HEK293 (cell line): ENCODE results near the gene MARCKSL1.

Experiments used
- CTCF ChIA-PET: fragments of 350-600 bp; formaldehyde crosslinking; extraction: SDS; loops from one replicate; lab custom pipeline; 2021; ENCODE audit warnings: antibody characterized with exemption; lab: Yijun Ruan, JAX
- POLR2A ChIA-PET: fragments of 300-600 bp; formaldehyde crosslinking; extraction: SDS; loops from one replicate; lab custom pipeline; 2020; ENCODE audit warnings: antibody characterized with exemption, inconsistent platforms; lab: Yijun Ruan, JAX
- H3K27ac ChIP-seq: fragments of 200-500 bp; sonication (Bioruptor generic); 2 replicates; pipeline ENCODE4 v1.5.1; 2014; ENCODE audit warnings: low read depth, low read length, control low read depth, inconsistent platforms; ENCODE audit errors: extremely low read depth
- H3K36me3 ChIP-seq, 2 experiments: fragments of 200-500 bp in 1 of 2; sonication (Bioruptor generic) in 1 of 2; 1 replicate in 1 of 2; 2 replicates in 1 of 2; pipeline ENCODE4 v1.5.1; 2014 to 2017; ENCODE audit warnings: inconsistent platforms in 2 of 2, low read length in 2 of 2; ENCODE audit not compliant: control insufficient read depth in 2 of 2, insufficient read depth in 1 of 2
- H3K4me1 ChIP-seq: fragments of 200-500 bp; sonication (Bioruptor generic); 2 replicates; pipeline ENCODE4 v1.5.1; 2014; ENCODE audit warnings: mild to moderate bottlenecking, low read length, inconsistent platforms; ENCODE audit not compliant: control insufficient read depth, insufficient read depth
- H3K4me3 ChIP-seq: 2 replicates; pipeline ENCODE4 v1.5.1; 2011; ENCODE audit warnings: low read depth, mild to moderate bottlenecking, control low read depth, low read length, moderate library complexity
- H3K9me3 ChIP-seq: fragments of 200-500 bp; sonication (Bioruptor generic); 2 replicates; pipeline ENCODE4 v1.5.1; 2014; ENCODE audit warnings: low read depth, low read length, inconsistent platforms; ENCODE audit not compliant: control insufficient read depth, insufficient read depth
- AEBP2 ChIP-seq: fragments of 450-650 bp; formaldehyde crosslinking; IDR thresholded peaks from 2 replicates; pipeline ENCODE4 v1.5.1; 2016; ENCODE audit warnings: missing biosample characterization, missing genetic modification characterization, borderline replicate concordance
- CTCF ChIP-seq: fragments of 450-650 bp; formaldehyde crosslinking; IDR thresholded peaks from 2 replicates; pipeline ENCODE4 v1.5.1; 2016; ENCODE audit warnings: missing biosample characterization, missing genetic modification characterization
- HOXC10 ChIP-seq: sonication (generic); formaldehyde crosslinking; IDR thresholded peaks from 2 replicates; pipeline ENCODE4 v1.8.1; 2023; ENCODE audit warnings: mild to moderate bottlenecking, missing genetic modification reagents
- MEIS1 ChIP-seq: sonication (generic); formaldehyde crosslinking; IDR thresholded peaks from 2 replicates; pipeline ENCODE4 v1.8.1; 2022; ENCODE audit warnings: missing genetic modification reagents, mild to moderate bottlenecking, borderline replicate concordance
- OSR2 ChIP-seq: fragments of 450-650 bp; formaldehyde crosslinking; IDR thresholded peaks from 2 replicates; pipeline ENCODE4 v1.5.1; 2016; ENCODE audit warnings: missing biosample characterization, missing genetic modification characterization
- SCRT2 ChIP-seq: fragments of 450-650 bp; formaldehyde crosslinking; IDR thresholded peaks from 2 replicates; pipeline ENCODE4 v1.5.1; 2016; ENCODE audit warnings: missing biosample characterization, missing genetic modification characterization
- YY1 ChIP-seq: fragments of 450-650 bp; formaldehyde crosslinking; IDR thresholded peaks from 2 replicates; pipeline ENCODE4 v1.5.1; 2018; ENCODE audit warnings: missing biosample characterization, missing genetic modification characterization
- ZFHX2 ChIP-seq: fragments of 450-650 bp; formaldehyde crosslinking; conservative IDR thresholded peaks from 2 replicates; pipeline ENCODE4 v1.5.1; 2016; ENCODE audit warnings: missing biosample characterization, missing genetic modification characterization
- ZNF10 ChIP-seq: fragments of 450-650 bp; formaldehyde crosslinking; IDR thresholded peaks from 2 replicates; pipeline ENCODE4 v1.5.1; 2017; ENCODE audit warnings: missing biosample characterization, missing genetic modification characterization
- ZNF112 ChIP-seq: fragments of 450-650 bp; formaldehyde crosslinking; IDR thresholded peaks from 2 replicates; pipeline ENCODE4 v1.5.0; 2017; ENCODE audit warnings: missing biosample characterization, missing genetic modification characterization
- ZNF133 ChIP-seq: fragments of 450-650 bp; formaldehyde crosslinking; IDR thresholded peaks from 2 replicates; pipeline ENCODE4 v1.5.1; 2016; ENCODE audit warnings: missing biosample characterization, missing genetic modification characterization
- ZNF19 ChIP-seq: fragments of 450-650 bp; formaldehyde crosslinking; IDR thresholded peaks from 2 replicates; pipeline ENCODE4; 2016; ENCODE audit warnings: missing biosample characterization, missing genetic modification characterization, low read depth
- ZNF214 ChIP-seq: fragments of 450-650 bp; formaldehyde crosslinking; IDR thresholded peaks from 2 replicates; pipeline ENCODE4 v1.5.1; 2017; ENCODE audit warnings: missing biosample characterization, mild to moderate bottlenecking, missing genetic modification characterization, borderline replicate concordance
- ZNF311 ChIP-seq: fragments of 450-650 bp; formaldehyde crosslinking; IDR thresholded peaks from 2 replicates; pipeline ENCODE4 v1.5.1; 2017; ENCODE audit warnings: missing biosample characterization, missing genetic modification characterization, borderline replicate concordance
- ZNF335 ChIP-seq: fragments of 450-650 bp; formaldehyde crosslinking; conservative IDR thresholded peaks from 2 replicates; pipeline ENCODE4 v1.5.1; 2016; ENCODE audit warnings: missing biosample characterization, missing genetic modification characterization
- ZNF48 ChIP-seq: fragments of 450-650 bp; formaldehyde crosslinking; IDR thresholded peaks from 2 replicates; pipeline ENCODE4 v1.5.1; 2016; ENCODE audit warnings: missing biosample characterization, missing genetic modification characterization
- ZNF501 ChIP-seq: fragments of 450-650 bp; formaldehyde crosslinking; IDR thresholded peaks from 2 replicates; pipeline ENCODE4 v1.5.1; 2016; ENCODE audit warnings: missing biosample characterization, missing genetic modification characterization
- ZNF560 ChIP-seq: fragments of 450-650 bp; formaldehyde crosslinking; IDR thresholded peaks from 2 replicates; pipeline ENCODE4 v1.5.1; 2017; ENCODE audit warnings: missing biosample characterization, missing genetic modification characterization, borderline replicate concordance
- ZNF600 ChIP-seq: fragments of 450-650 bp; formaldehyde crosslinking; IDR thresholded peaks from 2 replicates; pipeline ENCODE4 v1.5.1; 2016; ENCODE audit warnings: missing biosample characterization, missing genetic modification characterization
- ZNF629 ChIP-seq: fragments of 450-650 bp; formaldehyde crosslinking; IDR thresholded peaks from 2 replicates; pipeline ENCODE4 v1.5.1; 2017; ENCODE audit warnings: missing biosample characterization, missing genetic modification characterization
- ZNF654 ChIP-seq: fragments of 450-650 bp; formaldehyde crosslinking; IDR thresholded peaks from 2 replicates; pipeline ENCODE4 v1.5.1; 2016; ENCODE audit warnings: low read depth, missing biosample characterization, missing genetic modification characterization
- ZNF677 ChIP-seq: fragments of 450-650 bp; IDR thresholded peaks from 2 replicates; pipeline ENCODE4 v1.5.0; 2018; ENCODE audit warnings: missing biosample characterization, mild to moderate bottlenecking, missing genetic modification characterization, moderate library complexity
- TF ChIP-seq, protein P1 (sequence below): fragments of 450-650 bp; formaldehyde crosslinking; IDR thresholded peaks from 2 replicates; pipeline ENCODE4 v1.5.1; 2016; ENCODE audit warnings: missing biosample characterization, missing genetic modification characterization

The MARCKSL1 gene

DNA sequence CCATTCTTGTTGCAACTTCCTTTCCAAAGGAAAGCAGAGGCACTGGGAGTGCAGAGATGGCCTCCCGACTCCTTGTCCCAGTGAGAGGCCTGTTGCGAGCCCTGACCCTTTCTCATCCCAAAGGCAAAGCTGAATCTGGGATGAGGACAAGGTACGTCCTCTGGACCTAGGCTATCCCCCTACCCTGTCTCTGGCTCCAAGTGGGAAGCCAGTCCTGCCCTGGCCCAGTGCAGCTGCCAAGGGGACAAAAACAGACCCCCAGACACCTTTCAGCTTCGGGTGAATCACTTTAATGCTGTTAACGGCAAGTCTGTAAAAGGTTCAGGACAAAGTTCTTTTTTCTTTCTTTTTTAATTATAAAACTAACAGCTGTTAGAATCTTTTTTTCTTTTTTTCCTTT is 28.8 kb upstream of the MARCKSL1 start (continued):
- no peak for TF ChIP-seq MEIS1

- Histone ChIP-seq H3K4me1 (no peaks in the 10 kb centered on the region), H3K27ac (no peak overlapping the region)
- ChIA-PET CTCF (interaction anchor here (0.6 kb wide), 1 partner anchor 184 kb away, joined by 3 read pairs; the partner anchor contains the start of gene TXLNA), POLR2A (interaction anchor here (2.0 kb wide), 1 partner anchor 27 kb away, joined by 6 read pairs; the partner anchor contains the start of gene MARCKSL1)
- TF ChIP-seq ZNF600 (tag by site-specific recombination) (no peak), ZNF214 (tag by site-specific recombination) (no peak), HOXC10 (CRISPR knock-in tag) (no peak), ZNF133 (tag by site-specific recombination) (no peak)
- TF ChIP-seq, protein P1, sequence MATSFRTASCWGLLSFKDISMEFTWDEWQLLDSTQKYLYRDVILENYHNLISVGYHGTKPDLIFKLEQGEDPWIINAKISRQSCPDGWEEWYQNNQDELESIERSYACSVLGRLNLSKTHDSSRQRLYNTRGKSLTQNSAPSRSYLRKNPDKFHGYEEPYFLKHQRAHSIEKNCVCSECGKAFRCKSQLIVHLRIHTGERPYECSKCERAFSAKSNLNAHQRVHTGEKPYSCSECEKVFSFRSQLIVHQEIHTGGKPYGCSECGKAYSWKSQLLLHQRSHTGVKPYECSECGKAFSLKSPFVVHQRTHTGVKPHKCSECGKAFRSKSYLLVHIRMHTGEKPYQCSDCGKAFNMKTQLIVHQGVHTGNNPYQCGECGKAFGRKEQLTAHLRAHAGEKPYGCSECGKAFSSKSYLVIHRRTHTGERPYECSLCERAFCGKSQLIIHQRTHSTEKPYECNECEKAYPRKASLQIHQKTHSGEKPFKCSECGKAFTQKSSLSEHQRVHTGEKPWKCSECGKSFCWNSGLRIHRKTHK (tag by site-specific recombination), result no peak
- TF ChIP-seq, all 188 proteins: peak for 0
- Histone ChIP-seq H3K4me3 (no peak overlapping the region), H3K9me3 (no peaks in the 10 kb centered on the region), H3K36me3 (peaks cover 0 to 91% of the 10 kb centered on the region in 2 experiments; a peak in 2 of 3 replicates)
Measured at GRCh38 chr1:32363713-32364112, 27.7 kb upstream of the MARCKSL1 start.

GRCh38 chr1:32362474-32363313 is 26.7 kb upstream of the MARCKSL1 start, which contains the start of the genes FAM229A and TSSK3:
FAM229A (minus strand) TSS chr1:32362485; CDS start chr1:32362091, 394 bp downstream.
TSSK3 (plus strand) TSS chr1:32362539; CDS start chr1:32362702, 163 bp downstream.
- TF ChIP-seq ZNF629 (tag by site-specific recombination) (no peak), AEBP2 (tag by site-specific recombination) (no peak), ZNF677 (tag by site-specific recombination) (no peak), YY1 (tag by site-specific recombination) (no peak), ZNF48 (tag by site-specific recombination) (no peak), ZNF335 (tag by site-specific recombination) (no peak), ZNF19 (tag by site-specific recombination) (no peak)
- no peak within 1 kb of the TSS for H3K27ac ChIP-seq
- H3K4me3 ChIP-seq, result no peak within 1 kb of the TSS
- no peaks in the 10 kb centered on the region for H3K9me3 ChIP-seq
- peaks cover 0 to 91% of the 10 kb centered on the region in 2 experiments; a peak in 2 of 3 replicates for H3K36me3 ChIP-seq
- ChIA-PET POLR2A (interaction anchor here (0.6 to 2.0 kb wide), 2 partner anchors 8 to 26 kb away, joined by 5 to 6 read pairs; partner anchors contain the start of gene MARCKSL1), CTCF (no interaction called here)
- no peaks in the 10 kb centered on the region for H3K4me1 ChIP-seq

GRCh38 chr1:32361674-32362473 is 25.8 kb upstream of the MARCKSL1 start:
- CTCF ChIA-PET, result no interaction called here
- POLR2A ChIA-PET, result interaction anchor here (1.1 to 2.0 kb wide), 2 partner anchors 26 to 29 kb away, joined by 3 to 6 read pairs; partner anchors contain the start of gene MARCKSL1
- H3K9me3 ChIP-seq, result no peaks in the 10 kb centered on the region
- H3K4me1 ChIP-seq, result no peaks in the 10 kb centered on the region
- H3K4me3 ChIP-seq, result no peak overlapping the region
- peaks cover 0 to 91% of the 10 kb centered on the region in 2 experiments; a peak in 2 of 3 replicates for H3K36me3 ChIP-seq
- H3K27ac ChIP-seq, result no peak overlapping the region
- TF ChIP-seq ZFHX2 (tag by site-specific recombination), result no peak
- TF ChIP-seq ZNF501 (tag by site-specific recombination), result no peak
- no peak for TF ChIP-seq MEIS1
- TF ChIP-seq ZNF311 (tag by site-specific recombination), result no peak
- no peak for TF ChIP-seq OSR2 (tag by site-specific recombination)
- no peak for TF ChIP-seq ZNF112 (tag by site-specific recombination)
- no peak for TF ChIP-seq CTCF
- TF ChIP-seq SCRT2, result no peak
- TF ChIP-seq ZNF10 (tag by site-specific recombination), result no peak
- no peak for TF ChIP-seq ZNF560 (tag by site-specific recombination)
- no peak for TF ChIP-seq ZNF654 (tag by site-specific recombination)
